NB4 (cell line): ENCODE measurements around the gene LPO.

Experiments
- CTCF ChIP-seq: IDR thresholded peaks from one replicate; pipeline ENCODE4 v1.5.1; 2012; ENCODE audit warnings: low read depth, low read length
- MYC ChIP-seq: IDR thresholded peaks from 2 replicates; pipeline ENCODE4 v1.6.1; 2011; ENCODE audit warnings: low read depth, low read length
- POLR2A ChIP-seq: IDR thresholded peaks from 2 replicates; pipeline ENCODE4 v1.6.1; 2011; ENCODE audit warnings: mild to moderate bottlenecking; ENCODE audit not compliant: insufficient read length; ENCODE audit errors: extremely low read depth

- TF ChIP-seq CTCF, result no peak
- no peak for TF ChIP-seq MYC
- no peak for TF ChIP-seq POLR2A
These were observed 75.7 kb downstream of the LPO start for GRCh38 chr17:58313815-58314705.
